ENCODE data around the gene ASIC4. TPM values are rescaled to one million over a fixed set of nuclear protein-coding genes. Genes with fewer than 3 reads are reported as not detected.

ASIC4 gene
- total RNA-seq, 1 donor from 2014 or later, result 0.55 TPM

- Histone ChIP-seq H3K9me3 (no peaks in the 10 kb centered on the region), H3K4me1 (peaks cover 9% of the 10 kb centered on the region), H3K27me3 (peaks cover 57% of the 10 kb centered on the region), H3K36me3 (no peaks in the 10 kb centered on the region), H3K27ac (no peak overlapping the region), H3K4me3 (no peak overlapping the region)
- DNase-seq (no peak), ATAC-seq (no peak)
- TF ChIP-seq, protein P1, sequence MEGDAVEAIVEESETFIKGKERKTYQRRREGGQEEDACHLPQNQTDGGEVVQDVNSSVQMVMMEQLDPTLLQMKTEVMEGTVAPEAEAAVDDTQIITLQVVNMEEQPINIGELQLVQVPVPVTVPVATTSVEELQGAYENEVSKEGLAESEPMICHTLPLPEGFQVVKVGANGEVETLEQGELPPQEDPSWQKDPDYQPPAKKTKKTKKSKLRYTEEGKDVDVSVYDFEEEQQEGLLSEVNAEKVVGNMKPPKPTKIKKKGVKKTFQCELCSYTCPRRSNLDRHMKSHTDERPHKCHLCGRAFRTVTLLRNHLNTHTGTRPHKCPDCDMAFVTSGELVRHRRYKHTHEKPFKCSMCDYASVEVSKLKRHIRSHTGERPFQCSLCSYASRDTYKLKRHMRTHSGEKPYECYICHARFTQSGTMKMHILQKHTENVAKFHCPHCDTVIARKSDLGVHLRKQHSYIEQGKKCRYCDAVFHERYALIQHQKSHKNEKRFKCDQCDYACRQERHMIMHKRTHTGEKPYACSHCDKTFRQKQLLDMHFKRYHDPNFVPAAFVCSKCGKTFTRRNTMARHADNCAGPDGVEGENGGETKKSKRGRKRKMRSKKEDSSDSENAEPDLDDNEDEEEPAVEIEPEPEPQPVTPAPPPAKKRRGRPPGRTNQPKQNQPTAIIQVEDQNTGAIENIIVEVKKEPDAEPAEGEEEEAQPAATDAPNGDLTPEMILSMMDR (IDR thresholded peaks at IDR 0.05), result no peak
- intact Hi-C loops (cut with DNase I), result no loop called here
Observed at GRCh38 chr2:219483451-219484342, 30.6 kb upstream of the ASIC4 start.

DNA sequence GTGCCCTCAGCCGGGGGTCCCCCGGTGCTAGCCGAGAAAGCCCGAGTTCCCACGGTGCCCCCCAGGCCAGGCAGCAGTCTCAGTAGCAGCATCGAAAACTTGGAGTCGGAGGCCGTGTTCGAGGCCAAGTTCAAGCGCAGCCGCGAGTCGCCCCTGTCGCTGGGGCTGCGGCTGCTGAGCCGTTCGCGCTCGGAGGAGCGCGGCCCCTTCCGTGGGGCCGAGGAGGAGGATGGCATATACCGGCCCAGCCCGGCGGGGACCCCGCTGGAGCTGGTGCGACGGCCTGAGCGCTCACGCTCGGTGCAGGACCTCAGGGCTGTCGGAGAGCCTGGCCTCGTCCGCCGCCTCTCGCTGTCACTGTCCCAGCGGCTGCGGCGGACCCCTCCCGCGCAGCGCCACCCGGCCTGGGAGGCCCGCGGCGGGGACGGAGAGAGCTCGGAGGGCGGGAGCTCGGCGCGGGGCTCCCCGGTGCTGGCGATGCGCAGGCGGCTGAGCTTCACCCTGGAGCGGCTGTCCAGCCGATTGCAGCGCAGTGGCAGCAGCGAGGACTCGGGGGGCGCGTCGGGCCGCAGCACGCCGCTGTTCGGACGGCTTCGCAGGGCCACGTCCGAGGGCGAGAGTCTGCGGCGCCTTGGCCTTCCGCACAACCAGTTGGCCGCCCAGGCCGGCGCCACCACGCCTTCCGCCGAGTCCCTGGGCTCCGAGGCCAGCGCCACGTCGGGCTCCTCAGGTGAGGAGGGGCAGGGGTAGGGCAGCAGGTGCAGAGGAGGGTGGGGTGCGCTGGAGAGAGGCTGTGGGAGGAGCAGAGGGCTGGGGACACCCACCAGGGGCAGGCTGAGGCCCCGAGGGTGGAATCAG is 29.7 kb upstream of the ASIC4 start:
- Histone ChIP-seq H3K4me1 (peaks cover 9% of the 10 kb centered on the region), H3K36me3 (no peaks in the 10 kb centered on the region), H3K27ac (no peak overlapping the region), H3K27me3 (peaks cover 61% of the 10 kb centered on the region), H3K4me3 (peak overlapping the region; percentile 14), H3K9me3 (no peaks in the 10 kb centered on the region)
- intact Hi-C loops (cut with DNase I), result no loop called here
- DNase-seq (no peak), ATAC-seq (no peak)
- TF ChIP-seq, protein P1 (IDR thresholded peaks at IDR 0.05), result no peak

DNA sequence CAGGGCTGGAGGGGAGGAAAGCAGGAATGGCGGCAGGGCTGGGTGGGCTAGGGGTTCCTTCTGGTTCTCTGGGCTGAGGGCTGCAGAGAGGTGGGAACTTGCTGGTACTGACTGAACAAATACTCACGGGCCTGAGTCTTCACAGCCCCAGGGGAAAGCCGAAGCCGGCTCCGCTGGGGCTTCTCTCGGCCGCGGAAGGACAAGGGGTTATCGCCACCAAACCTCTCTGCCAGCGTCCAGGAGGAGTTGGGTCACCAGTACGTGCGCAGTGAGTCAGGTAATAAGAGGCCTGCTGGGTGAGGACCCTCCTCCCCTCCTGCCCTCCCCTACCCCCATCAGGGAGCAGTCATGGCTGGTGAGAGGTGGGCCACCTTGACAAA is 29.1 kb upstream of the ASIC4 start:
- TF ChIP-seq, protein P1 (IDR thresholded peaks at IDR 0.05), result no peak

GRCh38 chr2:219486380-219486959 is 27.8 kb upstream of the ASIC4 start:
- no peak for ATAC-seq
- H3K36me3 ChIP-seq, result no peaks in the 10 kb centered on the region
- peaks cover 9% of the 10 kb centered on the region for H3K4me1 ChIP-seq
- H3K27me3 ChIP-seq, result peaks cover 63% of the 10 kb centered on the region
- TF ChIP-seq, protein P1 (IDR thresholded peaks at IDR 0.05), result no peak
- no peaks in the 10 kb centered on the region for H3K9me3 ChIP-seq
- DNase-seq, result no peak
- H3K27ac ChIP-seq, result no peak overlapping the region
- intact Hi-C loops (cut with DNase I), result no loop called here
- no peak overlapping the region for H3K4me3 ChIP-seq

More for the DNA sequence above, 29.1 kb upstream of the ASIC4 start:
- Histone ChIP-seq H3K9me3 (no peaks in the 10 kb centered on the region), H3K36me3 (no peaks in the 10 kb centered on the region), H3K4me1 (peaks cover 9% of the 10 kb centered on the region), H3K4me3 (no peak overlapping the region), H3K27ac (no peak overlapping the region), H3K27me3 (peaks cover 61% of the 10 kb centered on the region)
- ATAC-seq (no peak), DNase-seq (no peak)
- intact Hi-C loops (cut with DNase I), result no loop called here

DNA sequence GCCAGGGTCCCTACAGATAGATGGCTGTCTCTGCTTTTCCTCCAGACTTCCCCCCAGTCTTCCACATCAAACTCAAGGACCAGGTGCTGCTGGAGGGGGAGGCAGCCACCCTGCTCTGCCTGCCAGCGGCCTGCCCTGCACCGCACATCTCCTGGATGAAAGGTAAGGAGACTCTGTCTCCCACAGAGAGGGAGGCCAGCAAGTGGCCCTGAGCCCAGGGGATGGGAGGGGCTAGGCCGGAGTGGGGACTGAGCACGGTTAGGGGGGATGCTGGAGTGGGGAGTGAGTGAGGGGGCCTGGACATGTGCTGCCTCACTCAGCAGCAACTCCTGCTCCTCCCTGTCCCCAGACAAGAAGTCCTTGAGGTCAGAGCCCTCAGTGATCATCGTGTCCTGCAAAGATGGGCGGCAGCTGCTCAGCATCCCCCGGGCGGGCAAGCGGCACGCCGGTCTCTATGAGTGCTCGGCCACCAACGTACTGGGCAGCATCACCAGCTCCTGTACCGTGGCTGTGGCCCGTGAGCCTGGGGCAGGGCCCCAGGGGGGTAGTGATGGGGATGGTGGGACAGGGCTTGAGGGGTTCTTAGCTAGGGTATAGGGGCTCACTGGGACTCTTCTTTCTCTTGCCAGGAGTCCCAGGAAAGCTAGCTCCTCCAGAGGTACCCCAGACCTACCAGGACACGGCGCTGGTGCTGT is 26.0 kb upstream of the ASIC4 start:
- Histone ChIP-seq H3K4me1 (peaks cover 9% of the 10 kb centered on the region), H3K36me3 (no peaks in the 10 kb centered on the region), H3K9me3 (no peaks in the 10 kb centered on the region), H3K4me3 (no peak overlapping the region), H3K27ac (no peak overlapping the region), H3K27me3 (peaks cover 68% of the 10 kb centered on the region)
- intact Hi-C loops (cut with DNase I), result no loop called here
- DNase-seq (no peak), ATAC-seq (no peak)
- TF ChIP-seq, protein P1 (IDR thresholded peaks at IDR 0.05), result no peak

Data from upper lobe of right lung (tissue), 1 donor.